Measurements from ENCODE around the gene RNF223. TPM values are rescaled to one million over a fixed set of nuclear protein-coding genes. Genes with fewer than 3 reads are reported as not detected.

The RNF223 gene
- not detected for total RNA-seq (ENCODE audit: unreplicated experiment)
- long read RNA-seq = 0 reads

DNA sequence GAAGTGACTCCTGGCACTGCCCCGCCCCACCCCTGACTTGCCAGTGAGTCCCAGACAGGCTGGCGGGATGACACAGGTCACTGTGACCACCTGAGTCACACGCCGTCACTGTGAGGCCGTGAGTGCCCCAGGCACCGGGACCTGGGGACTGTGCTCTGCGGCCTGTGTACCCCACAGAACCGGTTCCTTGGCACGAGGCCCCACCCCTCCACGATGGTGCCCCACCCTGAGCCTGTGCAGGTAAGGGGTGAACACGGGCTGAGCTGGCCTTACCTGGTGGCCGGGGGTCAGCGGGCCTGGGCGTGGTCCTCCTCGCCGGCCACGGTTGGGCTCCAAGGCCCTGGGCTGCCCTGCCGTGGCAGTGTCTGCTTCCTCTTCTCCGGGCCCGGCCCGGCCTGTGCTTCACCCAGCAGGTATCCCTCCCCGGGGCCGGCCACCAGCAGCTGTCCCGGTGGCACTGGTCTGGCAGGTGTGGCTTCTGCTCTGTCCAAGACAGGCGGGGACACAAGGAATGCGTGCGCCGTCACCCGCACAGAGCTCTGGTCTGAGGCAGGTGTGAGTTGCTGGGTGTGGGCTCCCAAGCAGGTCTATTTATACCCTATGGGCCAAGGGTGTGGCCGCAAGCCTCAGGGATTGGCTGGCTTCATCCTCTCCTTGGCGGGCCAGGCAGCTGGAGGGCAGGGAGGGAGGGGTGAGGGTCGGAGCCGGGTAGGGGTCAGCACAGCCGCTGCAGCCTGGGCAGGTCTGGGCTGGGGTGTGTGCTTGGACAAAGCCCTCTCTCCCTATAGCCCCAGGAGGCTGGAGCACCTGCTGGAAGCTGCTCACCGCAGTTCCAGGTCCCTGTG lies at the start of gene RNF223:
RNF223 (minus strand) TSS at position 564 of the 845 bp plus-strand sequence. CDS start 1,740 bp downstream, outside the sequence.
- Mint-ChIP-seq H3K9me3 (ENCODE audit: unreplicated experiment) (no peaks in the 10 kb centered on the region), H3K27me3 (ENCODE audit: unreplicated experiment) (peaks cover 6% of the 10 kb centered on the region), H3K27ac (ENCODE audit: unreplicated experiment) (peak within 1 kb of the TSS; percentile 34), H3K4me3 (ENCODE audit: unreplicated experiment) (no peak within 1 kb of the TSS), H3K4me1 (ENCODE audit: unreplicated experiment) (no peaks in the 10 kb centered on the region), H3K36me3 (ENCODE audit: low read depth, unreplicated experiment) (no peaks in the 10 kb centered on the region)
- TF ChIP-seq, protein P1, sequence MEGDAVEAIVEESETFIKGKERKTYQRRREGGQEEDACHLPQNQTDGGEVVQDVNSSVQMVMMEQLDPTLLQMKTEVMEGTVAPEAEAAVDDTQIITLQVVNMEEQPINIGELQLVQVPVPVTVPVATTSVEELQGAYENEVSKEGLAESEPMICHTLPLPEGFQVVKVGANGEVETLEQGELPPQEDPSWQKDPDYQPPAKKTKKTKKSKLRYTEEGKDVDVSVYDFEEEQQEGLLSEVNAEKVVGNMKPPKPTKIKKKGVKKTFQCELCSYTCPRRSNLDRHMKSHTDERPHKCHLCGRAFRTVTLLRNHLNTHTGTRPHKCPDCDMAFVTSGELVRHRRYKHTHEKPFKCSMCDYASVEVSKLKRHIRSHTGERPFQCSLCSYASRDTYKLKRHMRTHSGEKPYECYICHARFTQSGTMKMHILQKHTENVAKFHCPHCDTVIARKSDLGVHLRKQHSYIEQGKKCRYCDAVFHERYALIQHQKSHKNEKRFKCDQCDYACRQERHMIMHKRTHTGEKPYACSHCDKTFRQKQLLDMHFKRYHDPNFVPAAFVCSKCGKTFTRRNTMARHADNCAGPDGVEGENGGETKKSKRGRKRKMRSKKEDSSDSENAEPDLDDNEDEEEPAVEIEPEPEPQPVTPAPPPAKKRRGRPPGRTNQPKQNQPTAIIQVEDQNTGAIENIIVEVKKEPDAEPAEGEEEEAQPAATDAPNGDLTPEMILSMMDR (IDR thresholded peaks at IDR 0.05; ENCODE audit: unreplicated experiment) = no peak
- no peak for DNase-seq (ENCODE audit: low spot score)

DNA sequence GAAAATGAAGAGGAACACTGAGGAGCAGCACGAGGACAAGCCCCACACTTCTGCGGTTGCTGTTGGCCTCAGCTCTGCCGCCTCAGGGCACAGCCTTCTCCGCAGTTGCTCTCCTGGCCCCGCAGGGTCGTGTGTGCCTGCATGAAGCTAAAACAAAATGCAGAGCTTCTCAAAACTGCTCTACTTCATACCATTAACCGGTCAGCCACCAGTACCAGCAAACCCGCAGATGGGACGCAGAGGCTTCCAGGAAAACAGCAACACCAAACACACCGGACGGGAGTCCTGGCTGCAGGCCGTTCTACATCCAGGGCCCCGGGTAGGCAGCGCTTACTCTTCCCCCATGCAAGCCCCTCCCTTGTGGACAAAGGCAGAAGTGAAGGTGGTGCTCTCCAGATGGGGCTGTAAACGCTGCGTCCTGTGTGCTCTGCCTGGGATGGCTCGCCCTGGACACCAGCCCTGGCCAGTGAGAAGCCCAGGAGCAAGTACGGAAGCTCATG lies 48.9 kb upstream of the RNF223 start:
- H3K9me3 Mint-ChIP-seq (ENCODE audit: unreplicated experiment) = no peaks in the 10 kb centered on the region
- no peak overlapping the region for H3K27ac Mint-ChIP-seq (ENCODE audit: unreplicated experiment)
- H3K27me3 Mint-ChIP-seq (ENCODE audit: unreplicated experiment) = peaks cover 19% of the 10 kb centered on the region
- H3K36me3 Mint-ChIP-seq (ENCODE audit: low read depth, unreplicated experiment) = no peaks in the 10 kb centered on the region
- H3K4me3 Mint-ChIP-seq (ENCODE audit: unreplicated experiment) = no peak overlapping the region
- H3K4me1 Mint-ChIP-seq (ENCODE audit: unreplicated experiment) = no peaks in the 10 kb centered on the region
- DNase-seq (ENCODE audit: low spot score) = no peak
- TF ChIP-seq, protein P1 (IDR thresholded peaks at IDR 0.05; ENCODE audit: unreplicated experiment) = no peak

DNA sequence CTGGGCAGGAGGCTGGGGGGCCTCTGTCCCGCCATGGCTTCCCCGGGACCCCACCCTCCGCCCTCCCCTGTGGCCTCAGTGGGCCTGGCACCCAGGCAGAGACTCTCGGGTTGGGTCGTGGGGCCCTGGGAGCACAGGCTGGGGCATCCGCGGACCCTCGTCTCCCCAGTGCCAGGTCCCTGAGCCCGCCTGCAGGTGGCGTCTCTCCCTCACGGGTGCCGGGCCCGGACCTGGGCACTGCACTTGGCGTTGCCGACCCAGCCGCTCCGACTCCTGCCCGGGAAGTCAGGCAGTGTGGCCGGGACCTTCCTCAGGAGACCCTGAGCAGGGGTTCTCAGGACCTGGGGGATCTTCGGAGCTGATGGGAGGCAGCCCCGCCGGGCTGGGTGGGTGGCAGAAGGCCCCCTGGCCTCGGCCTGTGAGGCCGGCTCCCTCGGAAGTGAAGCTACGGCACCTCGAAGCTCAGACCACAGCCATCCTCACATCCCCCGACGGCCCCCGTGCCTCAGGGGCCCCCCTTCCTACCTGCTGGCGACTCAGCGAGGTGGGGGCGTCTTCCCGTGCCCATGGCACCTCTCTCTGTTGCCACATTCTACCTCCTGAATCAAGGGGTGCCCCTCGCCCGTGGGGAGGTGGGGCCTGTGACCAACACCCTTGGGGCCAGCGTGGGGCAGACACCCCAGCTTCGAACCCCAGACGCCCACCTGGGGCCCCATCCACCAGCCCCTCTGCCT lies 48.1 kb upstream of the RNF223 start:
- DNase-seq (ENCODE audit: low spot score) = peak; percentile 88

DNA sequence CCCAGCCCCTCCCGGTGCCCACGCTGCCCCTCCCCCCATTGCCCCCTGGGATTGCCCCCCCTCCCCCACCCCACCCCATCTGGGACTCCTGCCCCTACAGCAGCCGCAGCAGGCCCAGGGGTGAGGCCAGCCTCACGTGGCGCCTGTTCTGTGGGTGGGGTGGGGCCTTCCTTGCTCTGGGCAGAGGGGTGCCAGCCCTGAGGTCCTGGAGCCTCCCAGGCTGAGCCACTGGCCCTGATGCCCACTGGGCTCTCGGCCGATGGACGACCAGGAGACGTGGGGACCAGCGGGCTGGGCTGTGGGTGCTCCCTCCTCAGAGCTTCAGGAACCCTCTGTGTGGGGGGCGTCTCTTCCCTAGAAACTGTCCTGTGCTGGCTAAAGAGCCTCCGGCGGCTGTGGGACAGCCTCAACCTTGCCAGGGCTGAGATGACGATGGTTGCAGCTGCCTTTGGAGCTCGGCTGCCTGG lies 47.5 kb upstream of the RNF223 start:
- no peak overlapping the region for H3K4me3 Mint-ChIP-seq (ENCODE audit: unreplicated experiment)
- H3K9me3 Mint-ChIP-seq (ENCODE audit: unreplicated experiment) = no peaks in the 10 kb centered on the region
- TF ChIP-seq, protein P1 (IDR thresholded peaks at IDR 0.05; ENCODE audit: unreplicated experiment) = no peak
- no peaks in the 10 kb centered on the region for H3K4me1 Mint-ChIP-seq (ENCODE audit: unreplicated experiment)
- no peak overlapping the region for H3K27ac Mint-ChIP-seq (ENCODE audit: unreplicated experiment)
- H3K27me3 Mint-ChIP-seq (ENCODE audit: unreplicated experiment) = peaks cover 20% of the 10 kb centered on the region
- DNase-seq (ENCODE audit: low spot score) = no peak
- no peaks in the 10 kb centered on the region for H3K36me3 Mint-ChIP-seq (ENCODE audit: low read depth, unreplicated experiment)

More for the DNA sequence above, 48.1 kb upstream of the RNF223 start:
- no peaks in the 10 kb centered on the region for H3K36me3 Mint-ChIP-seq (ENCODE audit: low read depth, unreplicated experiment)
- H3K27ac Mint-ChIP-seq (ENCODE audit: unreplicated experiment) = no peak overlapping the region
- H3K9me3 Mint-ChIP-seq (ENCODE audit: unreplicated experiment) = no peaks in the 10 kb centered on the region
- H3K4me1 Mint-ChIP-seq (ENCODE audit: unreplicated experiment) = no peaks in the 10 kb centered on the region
- TF ChIP-seq, protein P1 (IDR thresholded peaks at IDR 0.05; ENCODE audit: unreplicated experiment) = peak; percentile 60
- H3K27me3 Mint-ChIP-seq (ENCODE audit: unreplicated experiment) = peaks cover 23% of the 10 kb centered on the region
- H3K4me3 Mint-ChIP-seq (ENCODE audit: unreplicated experiment) = no peak overlapping the region

All from endothelial cell (in vitro differentiated cells).